ENCODE data around the gene GSTA1. TPM values are rescaled to one million over a fixed set of nuclear protein-coding genes. Genes with fewer than 3 reads are reported as not detected.

Gene GSTA1
- total RNA-seq, 1 experiment from 2014 or later: 0.28 TPM

- ChIA-PET POLR2A (no interaction called here), CTCF (no interaction called here)
- in situ Hi-C loops (cut with HindIII; ENCODE audit: low pct_unique_long_range_greater_than_20kb, low sequenced_read_pairs): no loop called here
- H3K9me3 ChIP-seq (ENCODE audit: control insufficient read depth, insufficient read depth, low read depth, low read length): no peaks in the 10 kb centered on the region
- 0 out of 2 replicates have a peak, but pooled peaks cover 2% of the 10 kb centered on the region for H3K27me3 ChIP-seq (ENCODE audit: control insufficient read depth, insufficient read depth, low read length)
- no peak overlapping the region for H3K27ac ChIP-seq (ENCODE audit: low read length)
- DNase-seq (ENCODE audit: low read depth, low spot score) (no peak), ATAC-seq (no peak)
- H3K4me1 ChIP-seq (ENCODE audit: control insufficient read depth, insufficient read depth, low read length): no peaks in the 10 kb centered on the region
- BruUV-seq (replicated peaks): no TSS peak
- intact Hi-C loops (cut with micrococcal nuclease; ENCODE audit: unreplicated experiment): no loop called here
- no peaks in the 10 kb centered on the region for H3K36me3 ChIP-seq (ENCODE audit: control insufficient read depth, insufficient read depth, low read length)
- TF ChIP-seq POLR2AphosphoS5 (IDR thresholded peaks at IDR 0.05; ENCODE audit: low read depth, low read length) (no peak), TCF7L2 (IDR thresholded peaks at IDR 0.05; ENCODE audit: low read depth, low read length) (no peak), SIN3A (IDR thresholded peaks at IDR 0.05; ENCODE audit: borderline replicate concordance, insufficient read depth, low read depth, low read length) (no peak)
- TF ChIP-seq, protein P1, sequence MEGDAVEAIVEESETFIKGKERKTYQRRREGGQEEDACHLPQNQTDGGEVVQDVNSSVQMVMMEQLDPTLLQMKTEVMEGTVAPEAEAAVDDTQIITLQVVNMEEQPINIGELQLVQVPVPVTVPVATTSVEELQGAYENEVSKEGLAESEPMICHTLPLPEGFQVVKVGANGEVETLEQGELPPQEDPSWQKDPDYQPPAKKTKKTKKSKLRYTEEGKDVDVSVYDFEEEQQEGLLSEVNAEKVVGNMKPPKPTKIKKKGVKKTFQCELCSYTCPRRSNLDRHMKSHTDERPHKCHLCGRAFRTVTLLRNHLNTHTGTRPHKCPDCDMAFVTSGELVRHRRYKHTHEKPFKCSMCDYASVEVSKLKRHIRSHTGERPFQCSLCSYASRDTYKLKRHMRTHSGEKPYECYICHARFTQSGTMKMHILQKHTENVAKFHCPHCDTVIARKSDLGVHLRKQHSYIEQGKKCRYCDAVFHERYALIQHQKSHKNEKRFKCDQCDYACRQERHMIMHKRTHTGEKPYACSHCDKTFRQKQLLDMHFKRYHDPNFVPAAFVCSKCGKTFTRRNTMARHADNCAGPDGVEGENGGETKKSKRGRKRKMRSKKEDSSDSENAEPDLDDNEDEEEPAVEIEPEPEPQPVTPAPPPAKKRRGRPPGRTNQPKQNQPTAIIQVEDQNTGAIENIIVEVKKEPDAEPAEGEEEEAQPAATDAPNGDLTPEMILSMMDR (IDR thresholded peaks at IDR 0.05): no peak
- TF ChIP-seq, protein P2, sequence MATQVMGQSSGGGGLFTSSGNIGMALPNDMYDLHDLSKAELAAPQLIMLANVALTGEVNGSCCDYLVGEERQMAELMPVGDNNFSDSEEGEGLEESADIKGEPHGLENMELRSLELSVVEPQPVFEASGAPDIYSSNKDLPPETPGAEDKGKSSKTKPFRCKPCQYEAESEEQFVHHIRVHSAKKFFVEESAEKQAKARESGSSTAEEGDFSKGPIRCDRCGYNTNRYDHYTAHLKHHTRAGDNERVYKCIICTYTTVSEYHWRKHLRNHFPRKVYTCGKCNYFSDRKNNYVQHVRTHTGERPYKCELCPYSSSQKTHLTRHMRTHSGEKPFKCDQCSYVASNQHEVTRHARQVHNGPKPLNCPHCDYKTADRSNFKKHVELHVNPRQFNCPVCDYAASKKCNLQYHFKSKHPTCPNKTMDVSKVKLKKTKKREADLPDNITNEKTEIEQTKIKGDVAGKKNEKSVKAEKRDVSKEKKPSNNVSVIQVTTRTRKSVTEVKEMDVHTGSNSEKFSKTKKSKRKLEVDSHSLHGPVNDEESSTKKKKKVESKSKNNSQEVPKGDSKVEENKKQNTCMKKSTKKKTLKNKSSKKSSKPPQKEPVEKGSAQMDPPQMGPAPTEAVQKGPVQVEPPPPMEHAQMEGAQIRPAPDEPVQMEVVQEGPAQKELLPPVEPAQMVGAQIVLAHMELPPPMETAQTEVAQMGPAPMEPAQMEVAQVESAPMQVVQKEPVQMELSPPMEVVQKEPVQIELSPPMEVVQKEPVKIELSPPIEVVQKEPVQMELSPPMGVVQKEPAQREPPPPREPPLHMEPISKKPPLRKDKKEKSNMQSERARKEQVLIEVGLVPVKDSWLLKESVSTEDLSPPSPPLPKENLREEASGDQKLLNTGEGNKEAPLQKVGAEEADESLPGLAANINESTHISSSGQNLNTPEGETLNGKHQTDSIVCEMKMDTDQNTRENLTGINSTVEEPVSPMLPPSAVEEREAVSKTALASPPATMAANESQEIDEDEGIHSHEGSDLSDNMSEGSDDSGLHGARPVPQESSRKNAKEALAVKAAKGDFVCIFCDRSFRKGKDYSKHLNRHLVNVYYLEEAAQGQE (IDR thresholded peaks at IDR 0.05; ENCODE audit: insufficient read depth in 1 of 2, low read depth in 2 of 2, low read length in 1 of 2): no peak
- H3K4me3 ChIP-seq (ENCODE audit: low read depth in 2 of 2, low read length in 2 of 2): no peak overlapping the region
These were observed 15.1 kb downstream of the GSTA1 start for GRCh38 chr6:52788478-52788877.

DNA sequence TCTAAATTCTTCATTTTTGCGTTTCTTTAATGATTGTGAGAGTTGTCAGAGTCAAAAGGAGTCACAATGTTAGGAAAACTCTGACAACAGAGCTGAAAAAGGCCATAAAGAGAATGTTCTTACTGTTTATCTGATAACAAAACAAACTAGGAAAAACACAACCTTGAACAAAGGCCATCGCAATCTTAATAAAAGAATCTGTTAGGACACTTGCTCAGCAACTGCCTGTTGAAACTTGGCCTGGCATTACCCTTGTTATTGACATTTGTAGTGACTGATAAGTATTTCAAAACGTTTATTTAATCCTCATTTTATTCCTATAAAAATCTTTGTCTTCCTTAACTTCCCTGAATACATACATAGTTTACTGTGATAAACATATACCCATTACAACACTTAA, 15.7 kb downstream of the GSTA1 start:
- BruUV-seq (replicated peaks): no TSS peak
- in situ Hi-C loops (cut with HindIII; ENCODE audit: low pct_unique_long_range_greater_than_20kb, low sequenced_read_pairs): no loop called here
- DNase-seq (ENCODE audit: low read depth, low spot score): no peak

More for the DNA sequence above, 15.7 kb downstream of the GSTA1 start:
- no peaks in the 10 kb centered on the region for H3K9me3 ChIP-seq (ENCODE audit: control insufficient read depth, insufficient read depth, low read depth, low read length)
- CTCF ChIA-PET: no interaction called here
- H3K4me3 ChIP-seq (ENCODE audit: low read depth in 2 of 2, low read length in 2 of 2): no peak overlapping the region
- ATAC-seq: no peak
- H3K4me1 ChIP-seq (ENCODE audit: control insufficient read depth, insufficient read depth, low read length): no peaks in the 10 kb centered on the region
- no peak overlapping the region for H3K27ac ChIP-seq (ENCODE audit: low read length)
- intact Hi-C loops (cut with micrococcal nuclease; ENCODE audit: unreplicated experiment): no loop called here
- POLR2A ChIA-PET: no interaction called here
- no peaks in the 10 kb centered on the region for H3K27me3 ChIP-seq (ENCODE audit: control insufficient read depth, insufficient read depth, low read length)
- TF ChIP-seq, protein P2 (IDR thresholded peaks at IDR 0.05; ENCODE audit: insufficient read depth in 1 of 2, low read depth in 2 of 2, low read length in 1 of 2): no peak
- TF ChIP-seq SIN3A (IDR thresholded peaks at IDR 0.05; ENCODE audit: borderline replicate concordance, insufficient read depth, low read depth, low read length) (no peak), TCF7L2 (IDR thresholded peaks at IDR 0.05; ENCODE audit: low read depth, low read length) (no peak)
- H3K36me3 ChIP-seq (ENCODE audit: control insufficient read depth, insufficient read depth, low read length): no peaks in the 10 kb centered on the region
